ENCODE measurements around the gene CDKAL1. TPM values are rescaled to one million over a fixed set of nuclear protein-coding genes. Genes with fewer than 3 reads are reported as not detected.
A peak's percentile ranks its signal among the peaks of the same experiment; 100 is the strongest.

CDKAL1 gene
- total and polyA plus RNA-seq, 2 of the 13 experiments (the other 11 are each of a cell fraction or from before 2014, with no cell fraction given) = 9.5 to 27.7 TPM

DNA sequence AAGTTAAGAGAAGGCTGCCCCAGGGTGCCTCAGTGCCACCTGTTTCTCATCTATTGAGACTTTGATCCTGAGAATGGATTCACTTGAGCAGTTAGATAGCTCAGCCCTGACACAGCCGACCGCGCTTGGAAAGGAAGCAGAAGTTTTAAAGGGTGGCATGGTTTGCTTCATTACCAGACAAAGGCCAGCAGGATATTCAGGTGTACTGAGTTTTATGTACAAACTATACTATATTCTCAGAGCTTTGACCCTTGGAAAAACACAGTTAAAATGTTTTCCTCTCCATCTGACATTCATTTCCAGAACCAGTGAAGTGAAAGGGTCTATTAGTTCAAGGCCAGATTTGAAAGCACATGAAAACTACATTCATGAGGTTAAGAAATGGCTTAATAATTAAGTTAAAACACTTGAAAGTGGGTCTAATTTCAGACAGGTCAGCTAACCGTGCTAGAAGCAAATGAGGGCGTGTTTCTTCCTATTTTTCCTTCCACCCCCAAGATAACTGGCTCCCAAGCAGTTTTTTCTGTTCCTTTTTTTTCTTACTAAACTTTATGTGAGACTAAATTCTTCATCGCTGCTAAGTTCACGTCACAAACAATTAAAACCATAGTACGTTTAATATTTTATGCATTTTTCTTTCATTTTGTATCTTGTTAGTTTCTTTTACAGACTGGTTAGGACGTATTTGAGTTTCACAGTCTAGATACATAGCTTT is 674.0 kb downstream of the CDKAL1 start (continued):
- TF ChIP-seq FOXJ3 (CRISPR knock-in tag; IDR thresholded peaks at IDR 0.05; ENCODE audit: borderline replicate concordance) = peak; percentile 53; the same call in 1 of the 2 replicates
- TF ChIP-seq NFYC (CRISPR knock-in tag; IDR thresholded peaks at IDR 0.05) = no peak
- TF ChIP-seq CENPX (CRISPR knock-in tag; IDR thresholded peaks at IDR 0.05) = no peak
- TF ChIP-seq ZNF235 (CRISPR knock-in tag; IDR thresholded peaks at IDR 0.05; ENCODE audit: borderline replicate concordance) = no peak
- no peak for TF ChIP-seq SNAI1 (CRISPR knock-in tag; IDR thresholded peaks at IDR 0.05; ENCODE audit: borderline replicate concordance)
- TF ChIP-seq ZMAT3 (CRISPR knock-in tag; conservative IDR thresholded peaks at IDR 0.05) = no peak; the same call in 1 of the 2 replicates
- 0 out of 2 replicates have a peak, but pooled peaks have one; percentile 46 for TF ChIP-seq NCOR1 (IDR thresholded peaks at IDR 0.05; ENCODE audit: borderline replicate concordance, low read length)
- TF ChIP-seq, protein P1, sequence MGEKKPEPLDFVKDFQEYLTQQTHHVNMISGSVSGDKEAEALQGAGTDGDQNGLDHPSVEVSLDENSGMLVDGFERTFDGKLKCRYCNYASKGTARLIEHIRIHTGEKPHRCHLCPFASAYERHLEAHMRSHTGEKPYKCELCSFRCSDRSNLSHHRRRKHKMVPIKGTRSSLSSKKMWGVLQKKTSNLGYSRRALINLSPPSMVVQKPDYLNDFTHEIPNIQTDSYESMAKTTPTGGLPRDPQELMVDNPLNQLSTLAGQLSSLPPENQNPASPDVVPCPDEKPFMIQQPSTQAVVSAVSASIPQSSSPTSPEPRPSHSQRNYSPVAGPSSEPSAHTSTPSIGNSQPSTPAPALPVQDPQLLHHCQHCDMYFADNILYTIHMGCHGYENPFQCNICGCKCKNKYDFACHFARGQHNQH (CRISPR knock-in tag; IDR thresholded peaks at IDR 0.05) = no peak; the same call in 1 of the 2 replicates
- TF ChIP-seq TP53 (CRISPR knock-in tag; conservative IDR thresholded peaks at IDR 0.05) = no peak
- no peak for TF ChIP-seq MLLT10 (CRISPR knock-in tag; IDR thresholded peaks at IDR 0.05)
- TF ChIP-seq, protein P2, sequence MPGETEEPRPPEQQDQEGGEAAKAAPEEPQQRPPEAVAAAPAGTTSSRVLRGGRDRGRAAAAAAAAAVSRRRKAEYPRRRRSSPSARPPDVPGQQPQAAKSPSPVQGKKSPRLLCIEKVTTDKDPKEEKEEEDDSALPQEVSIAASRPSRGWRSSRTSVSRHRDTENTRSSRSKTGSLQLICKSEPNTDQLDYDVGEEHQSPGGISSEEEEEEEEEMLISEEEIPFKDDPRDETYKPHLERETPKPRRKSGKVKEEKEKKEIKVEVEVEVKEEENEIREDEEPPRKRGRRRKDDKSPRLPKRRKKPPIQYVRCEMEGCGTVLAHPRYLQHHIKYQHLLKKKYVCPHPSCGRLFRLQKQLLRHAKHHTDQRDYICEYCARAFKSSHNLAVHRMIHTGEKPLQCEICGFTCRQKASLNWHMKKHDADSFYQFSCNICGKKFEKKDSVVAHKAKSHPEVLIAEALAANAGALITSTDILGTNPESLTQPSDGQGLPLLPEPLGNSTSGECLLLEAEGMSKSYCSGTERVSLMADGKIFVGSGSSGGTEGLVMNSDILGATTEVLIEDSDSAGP (CRISPR knock-in tag; IDR thresholded peaks at IDR 0.05; ENCODE audit: borderline replicate concordance) = no peak
- TF ChIP-seq, protein P3, sequence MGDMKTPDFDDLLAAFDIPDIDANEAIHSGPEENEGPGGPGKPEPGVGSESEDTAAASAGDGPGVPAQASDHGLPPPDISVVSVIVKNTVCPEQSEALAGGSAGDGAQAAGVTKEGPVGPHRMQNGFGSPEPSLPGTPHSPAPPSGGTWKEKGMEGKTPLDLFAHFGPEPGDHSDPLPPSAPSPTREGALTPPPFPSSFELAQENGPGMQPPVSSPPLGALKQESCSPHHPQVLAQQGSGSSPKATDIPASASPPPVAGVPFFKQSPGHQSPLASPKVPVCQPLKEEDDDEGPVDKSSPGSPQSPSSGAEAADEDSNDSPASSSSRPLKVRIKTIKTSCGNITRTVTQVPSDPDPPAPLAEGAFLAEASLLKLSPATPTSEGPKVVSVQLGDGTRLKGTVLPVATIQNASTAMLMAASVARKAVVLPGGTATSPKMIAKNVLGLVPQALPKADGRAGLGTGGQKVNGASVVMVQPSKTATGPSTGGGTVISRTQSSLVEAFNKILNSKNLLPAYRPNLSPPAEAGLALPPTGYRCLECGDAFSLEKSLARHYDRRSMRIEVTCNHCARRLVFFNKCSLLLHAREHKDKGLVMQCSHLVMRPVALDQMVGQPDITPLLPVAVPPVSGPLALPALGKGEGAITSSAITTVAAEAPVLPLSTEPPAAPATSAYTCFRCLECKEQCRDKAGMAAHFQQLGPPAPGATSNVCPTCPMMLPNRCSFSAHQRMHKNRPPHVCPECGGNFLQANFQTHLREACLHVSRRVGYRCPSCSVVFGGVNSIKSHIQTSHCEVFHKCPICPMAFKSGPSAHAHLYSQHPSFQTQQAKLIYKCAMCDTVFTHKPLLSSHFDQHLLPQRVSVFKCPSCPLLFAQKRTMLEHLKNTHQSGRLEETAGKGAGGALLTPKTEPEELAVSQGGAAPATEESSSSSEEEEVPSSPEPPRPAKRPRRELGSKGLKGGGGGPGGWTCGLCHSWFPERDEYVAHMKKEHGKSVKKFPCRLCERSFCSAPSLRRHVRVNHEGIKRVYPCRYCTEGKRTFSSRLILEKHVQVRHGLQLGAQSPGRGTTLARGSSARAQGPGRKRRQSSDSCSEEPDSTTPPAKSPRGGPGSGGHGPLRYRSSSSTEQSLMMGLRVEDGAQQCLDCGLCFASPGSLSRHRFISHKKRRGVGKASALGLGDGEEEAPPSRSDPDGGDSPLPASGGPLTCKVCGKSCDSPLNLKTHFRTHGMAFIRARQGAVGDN (CRISPR knock-in tag; IDR thresholded peaks at IDR 0.05) = no peak
- TF ChIP-seq SP140L (CRISPR knock-in tag; IDR thresholded peaks at IDR 0.05; ENCODE audit: borderline replicate concordance) = 0 out of 2 replicates have a peak, but pooled peaks have one; percentile 75
- peak; percentile 50; the same call in 1 of the 2 replicates for TF ChIP-seq PHF21A (CRISPR knock-in tag; IDR thresholded peaks at IDR 0.05)
- TF ChIP-seq CBX2 (IDR thresholded peaks at IDR 0.05; ENCODE audit: low read depth, low read length) = no peak
- TF ChIP-seq CBX2 (CRISPR knock-in tag; IDR thresholded peaks at IDR 0.05; ENCODE audit: low read depth) = no peak
- TF ChIP-seq, protein P4, sequence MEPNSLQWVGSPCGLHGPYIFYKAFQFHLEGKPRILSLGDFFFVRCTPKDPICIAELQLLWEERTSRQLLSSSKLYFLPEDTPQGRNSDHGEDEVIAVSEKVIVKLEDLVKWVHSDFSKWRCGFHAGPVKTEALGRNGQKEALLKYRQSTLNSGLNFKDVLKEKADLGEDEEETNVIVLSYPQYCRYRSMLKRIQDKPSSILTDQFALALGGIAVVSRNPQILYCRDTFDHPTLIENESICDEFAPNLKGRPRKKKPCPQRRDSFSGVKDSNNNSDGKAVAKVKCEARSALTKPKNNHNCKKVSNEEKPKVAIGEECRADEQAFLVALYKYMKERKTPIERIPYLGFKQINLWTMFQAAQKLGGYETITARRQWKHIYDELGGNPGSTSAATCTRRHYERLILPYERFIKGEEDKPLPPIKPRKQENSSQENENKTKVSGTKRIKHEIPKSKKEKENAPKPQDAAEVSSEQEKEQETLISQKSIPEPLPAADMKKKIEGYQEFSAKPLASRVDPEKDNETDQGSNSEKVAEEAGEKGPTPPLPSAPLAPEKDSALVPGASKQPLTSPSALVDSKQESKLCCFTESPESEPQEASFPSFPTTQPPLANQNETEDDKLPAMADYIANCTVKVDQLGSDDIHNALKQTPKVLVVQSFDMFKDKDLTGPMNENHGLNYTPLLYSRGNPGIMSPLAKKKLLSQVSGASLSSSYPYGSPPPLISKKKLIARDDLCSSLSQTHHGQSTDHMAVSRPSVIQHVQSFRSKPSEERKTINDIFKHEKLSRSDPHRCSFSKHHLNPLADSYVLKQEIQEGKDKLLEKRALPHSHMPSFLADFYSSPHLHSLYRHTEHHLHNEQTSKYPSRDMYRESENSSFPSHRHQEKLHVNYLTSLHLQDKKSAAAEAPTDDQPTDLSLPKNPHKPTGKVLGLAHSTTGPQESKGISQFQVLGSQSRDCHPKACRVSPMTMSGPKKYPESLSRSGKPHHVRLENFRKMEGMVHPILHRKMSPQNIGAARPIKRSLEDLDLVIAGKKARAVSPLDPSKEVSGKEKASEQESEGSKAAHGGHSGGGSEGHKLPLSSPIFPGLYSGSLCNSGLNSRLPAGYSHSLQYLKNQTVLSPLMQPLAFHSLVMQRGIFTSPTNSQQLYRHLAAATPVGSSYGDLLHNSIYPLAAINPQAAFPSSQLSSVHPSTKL (CRISPR knock-in tag; IDR thresholded peaks at IDR 0.05) = peak; percentile 85
- TF ChIP-seq ZBTB8A (CRISPR knock-in tag; IDR thresholded peaks at IDR 0.05; ENCODE audit: borderline replicate concordance, low read depth) = no peak
